Measurements from ENCODE around the gene MYH9. TPM values are rescaled to one million over a fixed set of nuclear protein-coding genes. Genes with fewer than 3 reads are reported as not detected.

MYH9 gene
- total and polyA plus RNA-seq, 2 experiments from 2014 or later = 140 to 188 TPM

GRCh38 chr22:36247955-36248354 is 139.8 kb downstream of the MYH9 start:
- Histone ChIP-seq H3K9me3 (ENCODE audit: low read depth) (no peaks in the 10 kb centered on the region), H3K4me2 (no peak overlapping the region), H3K4me3 (no peak overlapping the region), H2AFZ (no peak overlapping the region), H3K79me2 (no peaks in the 10 kb centered on the region), H3K4me1 (ENCODE audit: insufficient read depth) (no peaks in the 10 kb centered on the region), H3K9me2 (replicated peaks; ENCODE audit: insufficient read depth) (no peaks in the 10 kb centered on the region), H3K36me3 (replicated peaks; ENCODE audit: insufficient read depth, low read depth) (no peaks in the 10 kb centered on the region), H3K27ac (no peak overlapping the region), H4K20me1 (ENCODE audit: insufficient read depth, poor library complexity, severe bottlenecking) (no peaks in the 10 kb centered on the region), H3K27me3 (no peaks in the 10 kb centered on the region)
- TF ChIP-seq EZH2phosphoT487 (IDR thresholded peaks at IDR 0.05; ENCODE audit: low read depth, severe bottlenecking, unreplicated experiment) (no peak), EZH2 (IDR thresholded peaks at IDR 0.05; ENCODE audit: borderline replicate concordance) (no peak)
- TF ChIP-seq, protein P1, sequence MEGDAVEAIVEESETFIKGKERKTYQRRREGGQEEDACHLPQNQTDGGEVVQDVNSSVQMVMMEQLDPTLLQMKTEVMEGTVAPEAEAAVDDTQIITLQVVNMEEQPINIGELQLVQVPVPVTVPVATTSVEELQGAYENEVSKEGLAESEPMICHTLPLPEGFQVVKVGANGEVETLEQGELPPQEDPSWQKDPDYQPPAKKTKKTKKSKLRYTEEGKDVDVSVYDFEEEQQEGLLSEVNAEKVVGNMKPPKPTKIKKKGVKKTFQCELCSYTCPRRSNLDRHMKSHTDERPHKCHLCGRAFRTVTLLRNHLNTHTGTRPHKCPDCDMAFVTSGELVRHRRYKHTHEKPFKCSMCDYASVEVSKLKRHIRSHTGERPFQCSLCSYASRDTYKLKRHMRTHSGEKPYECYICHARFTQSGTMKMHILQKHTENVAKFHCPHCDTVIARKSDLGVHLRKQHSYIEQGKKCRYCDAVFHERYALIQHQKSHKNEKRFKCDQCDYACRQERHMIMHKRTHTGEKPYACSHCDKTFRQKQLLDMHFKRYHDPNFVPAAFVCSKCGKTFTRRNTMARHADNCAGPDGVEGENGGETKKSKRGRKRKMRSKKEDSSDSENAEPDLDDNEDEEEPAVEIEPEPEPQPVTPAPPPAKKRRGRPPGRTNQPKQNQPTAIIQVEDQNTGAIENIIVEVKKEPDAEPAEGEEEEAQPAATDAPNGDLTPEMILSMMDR (IDR thresholded peaks at IDR 0.05; ENCODE audit: poor library complexity) = no peak
- DNase-seq (ENCODE audit: low spot score) = no peak
- 94% methylated on average over 5 of the region's 5 CpGs for WGBS (ENCODE audit: low lambda C conversion rate, missing lambda C conversion rate)

DNA sequence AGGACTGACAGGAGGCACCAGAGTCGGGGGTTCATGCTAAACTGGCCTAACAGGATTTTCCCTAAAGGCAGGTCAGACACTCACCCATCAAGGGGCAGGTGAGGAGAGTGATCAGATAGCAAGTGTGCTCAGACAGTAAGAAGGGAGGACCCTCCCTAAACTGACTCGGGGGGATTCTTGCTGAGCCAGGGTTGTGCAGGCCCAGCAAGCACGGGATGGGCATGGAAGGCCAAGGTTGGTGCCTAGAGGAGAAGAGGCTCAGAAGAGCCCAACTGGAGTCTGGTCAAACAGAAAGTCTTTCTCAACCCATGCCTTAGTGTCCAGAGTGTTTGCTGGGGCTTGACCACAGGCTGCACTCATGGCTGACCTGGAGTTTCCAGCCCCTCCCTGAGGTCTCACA is 141.0 kb downstream of the MYH9 start:
- TF ChIP-seq EZH2phosphoT487 (IDR thresholded peaks at IDR 0.05; ENCODE audit: low read depth, severe bottlenecking, unreplicated experiment) (no peak), EZH2 (IDR thresholded peaks at IDR 0.05; ENCODE audit: borderline replicate concordance) (no peak)
- TF ChIP-seq, protein P1 (IDR thresholded peaks at IDR 0.05; ENCODE audit: poor library complexity) = no peak

GRCh38 chr22:36245805-36246356 is 141.9 kb downstream of the MYH9 start:
- no peak for DNase-seq (ENCODE audit: low spot score)
- WGBS (ENCODE audit: low lambda C conversion rate, missing lambda C conversion rate) = 86% methylated on average over 4 of the region's 4 CpGs

More for the DNA sequence above, 141.0 kb downstream of the MYH9 start:
- no peaks in the 10 kb centered on the region for H3K79me2 ChIP-seq
- H2AFZ ChIP-seq = no peak overlapping the region
- no peaks in the 10 kb centered on the region for H3K4me1 ChIP-seq (ENCODE audit: insufficient read depth)
- WGBS (ENCODE audit: low lambda C conversion rate, missing lambda C conversion rate) = 60% methylated on average over 3 of the region's 3 CpGs
- no peaks in the 10 kb centered on the region for H3K9me2 ChIP-seq (replicated peaks; ENCODE audit: insufficient read depth)
- no peaks in the 10 kb centered on the region for H3K36me3 ChIP-seq (replicated peaks; ENCODE audit: insufficient read depth, low read depth)
- H3K4me3 ChIP-seq = no peak overlapping the region
- H4K20me1 ChIP-seq (ENCODE audit: insufficient read depth, poor library complexity, severe bottlenecking) = no peaks in the 10 kb centered on the region
- no peak overlapping the region for H3K27ac ChIP-seq
- no peak overlapping the region for H3K4me2 ChIP-seq
- no peaks in the 10 kb centered on the region for H3K9me3 ChIP-seq (ENCODE audit: low read depth)
- no peaks in the 10 kb centered on the region for H3K27me3 ChIP-seq
- DNase-seq (ENCODE audit: low spot score) = no peak

More at GRCh38 chr22:36245805-36246356, 141.9 kb downstream of the MYH9 start:
- Histone ChIP-seq H3K36me3 (replicated peaks; ENCODE audit: insufficient read depth, low read depth) (no peaks in the 10 kb centered on the region), H3K27me3 (no peaks in the 10 kb centered on the region), H3K4me1 (ENCODE audit: insufficient read depth) (no peaks in the 10 kb centered on the region), H3K9me3 (ENCODE audit: low read depth) (no peaks in the 10 kb centered on the region), H2AFZ (no peak overlapping the region), H3K27ac (no peak overlapping the region), H3K4me2 (no peak overlapping the region), H3K4me3 (no peak overlapping the region), H3K79me2 (no peaks in the 10 kb centered on the region), H4K20me1 (ENCODE audit: insufficient read depth, poor library complexity, severe bottlenecking) (no peaks in the 10 kb centered on the region), H3K9me2 (replicated peaks; ENCODE audit: insufficient read depth) (no peaks in the 10 kb centered on the region)
- TF ChIP-seq, protein P1 (IDR thresholded peaks at IDR 0.05; ENCODE audit: poor library complexity) = no peak
- no peak for TF ChIP-seq EZH2phosphoT487 (IDR thresholded peaks at IDR 0.05; ENCODE audit: low read depth, severe bottlenecking, unreplicated experiment)
- no peak for TF ChIP-seq EZH2 (IDR thresholded peaks at IDR 0.05; ENCODE audit: borderline replicate concordance)

Measured in hepatocyte (in vitro differentiated cells).